H1 (cell line): ENCODE measurements around the gene SYK. TPM values are rescaled to one million over a fixed set of nuclear protein-coding genes. Genes with fewer than 3 reads are reported as not detected.

Source experiments
- CTCF ChIA-PET: fragments of 300-600 bp; sonication (Branson Sonifier 250); formaldehyde crosslinking; loops from one replicate; lab custom pipeline; 2021; ENCODE audit not compliant: partially characterized antibody; lab: Charles Lee
- POLR2A ChIA-PET: fragments of 300-600 bp; sonication (Branson Sonifier 250); formaldehyde crosslinking; loops from one replicate; lab custom pipeline; 2021; ENCODE audit warnings: inconsistent platforms; ENCODE audit not compliant: partially characterized antibody; lab: Charles Lee
- DNase-seq, 2 experiments: peaks; one replicate each; pipeline versions ENCODE4 v3.0.0 to v3.0.0-alpha.2; 2010 to 2022; ENCODE audit warnings: low spot score in 2 of 2, low read depth in 1 of 2, mixed read lengths in 1 of 2
- FAIRE-seq: peaks from 2 replicates; lab custom pipeline; 2011; peaks lifted over from hg19 to GRCh38; lab: Jason Lieb, UNC
- H2AFZ ChIP-seq: 2 replicates; pipeline ENCODE4 v1.8.1; 2012; ENCODE audit warnings: low read length, inconsistent platforms
- H2AK5ac ChIP-seq: 2 replicates; pipeline ENCODE4 v1.6.1; 2013; ENCODE audit warnings: low read depth, low read length
- H2BK120ac ChIP-seq: replicated peaks from 2 replicates; pipeline ENCODE3; 2013; ENCODE audit warnings: low read depth, low read length, inconsistent platforms
- H2BK12ac ChIP-seq: 2 replicates; pipeline ENCODE4 v1.6.1; 2013; ENCODE audit warnings: low read depth, low read length
- H2BK15ac ChIP-seq: 2 replicates; pipeline ENCODE4 v1.6.1; 2013; ENCODE audit warnings: low read length
- H2BK20ac ChIP-seq: 2 replicates; pipeline ENCODE4 v1.6.1; 2013; ENCODE audit warnings: low read length
- H2BK5ac ChIP-seq: 2 replicates; pipeline ENCODE4 v1.6.1; 2013; ENCODE audit warnings: low read depth, low read length
- H3K14ac ChIP-seq: 2 replicates; pipeline ENCODE4 v1.6.1; 2013; ENCODE audit warnings: inconsistent platforms; ENCODE audit not compliant: insufficient read length
- H3K18ac ChIP-seq: 2 replicates; pipeline ENCODE4 v1.6.1; 2013; ENCODE audit warnings: low read length; ENCODE audit errors: extremely low read depth
- H3K23ac ChIP-seq: 2 replicates; pipeline ENCODE4 v1.6.1; 2013; ENCODE audit warnings: inconsistent platforms; ENCODE audit not compliant: insufficient read length
- H3K23me2 ChIP-seq: 2 replicates; pipeline ENCODE4 v1.6.1; 2013; ENCODE audit warnings: low read depth, low read length
- H3K27ac ChIP-seq: 2 replicates; pipeline ENCODE4 v1.6.1; 2011; ENCODE audit warnings: low read depth, low read length, inconsistent platforms
- H3K27me3 ChIP-seq, 4 experiments: replicated peaks in 1 of 4; 1 replicate in 1 of 4; 2 replicates in 3 of 4; pipeline versions ENCODE4 v1.6.1 to v1.8.1; 2011 to 2013; ENCODE audit warnings: low read length in 3 of 4, mild to moderate bottlenecking in 3 of 4, inconsistent platforms in 2 of 4, mixed read lengths in 2 of 4, moderate library complexity in 1 of 4; ENCODE audit not compliant: control insufficient read depth in 3 of 4, insufficient read depth in 3 of 4; ENCODE audit errors: extremely low read depth in 1 of 4
- H3K36me3 ChIP-seq, 4 experiments: 2 replicates each; pipeline versions ENCODE4 v1.6.1 to v1.8.1; 2011 to 2013; ENCODE audit warnings: mild to moderate bottlenecking in 4 of 4, low read length in 3 of 4, moderate library complexity in 2 of 4, control low read depth in 1 of 4, inconsistent platforms in 1 of 4; ENCODE audit not compliant: insufficient read depth in 4 of 4, control insufficient read depth in 2 of 4
- H3K4ac ChIP-seq: replicated peaks from 2 replicates; pipeline ENCODE3; 2013; ENCODE audit warnings: low read length, low read depth, mixed read lengths, inconsistent platforms; ENCODE audit not compliant: insufficient read length
- H3K4me1 ChIP-seq, 4 experiments: replicated peaks in 1 of 4; 1 replicate in 1 of 4; 2 replicates in 3 of 4; pipeline versions ENCODE4 v1.6.1 to v1.8.1; 2011 to 2013; ENCODE audit warnings: low read length in 3 of 4, inconsistent platforms in 2 of 4, mixed read lengths in 1 of 4; ENCODE audit not compliant: insufficient read depth in 4 of 4, control insufficient read depth in 3 of 4
- H3K4me2 ChIP-seq, 2 experiments: 2 replicates each; pipeline versions ENCODE4 v1.6.1 to v1.8.1; 2011 to 2013; ENCODE audit warnings: low read depth in 2 of 2, low read length in 2 of 2, control low read depth in 1 of 2, inconsistent platforms in 1 of 2, mild to moderate bottlenecking in 1 of 2; ENCODE audit not compliant: insufficient read depth in 1 of 2
- H3K4me3 ChIP-seq, 4 experiments: fragments of 200-600, 300-600 bp in 1 of 4; sonication (generic), shearing (Covaris generic), sonication (Bioruptor Twin) in 1 of 4; 2 replicates each; pipeline versions ENCODE4 v1.5.1 to v1.8.1; 2011 to 2016; ENCODE audit warnings: low read length in 4 of 4, low read depth in 3 of 4, control low read depth in 2 of 4, inconsistent platforms in 2 of 4, mild to moderate bottlenecking in 2 of 4, mixed read lengths in 1 of 4, moderate library complexity in 1 of 4; ENCODE audit not compliant: insufficient read depth in 2 of 4; ENCODE audit errors: extremely low read depth in 1 of 4
- H3K56ac ChIP-seq: replicated peaks from 2 replicates; pipeline ENCODE3; 2013; ENCODE audit warnings: low read depth, mild to moderate bottlenecking, mixed read lengths, low read length, inconsistent platforms; ENCODE audit not compliant: insufficient read length
- H3K79me1 ChIP-seq: 2 replicates; pipeline ENCODE4 v1.6.1; 2013; ENCODE audit warnings: low read depth, low read length, control low read depth
- H3K79me2 ChIP-seq, 2 experiments: 2 replicates each; pipeline versions ENCODE4 v1.6.1 to v1.8.1; 2012 to 2013; ENCODE audit warnings: low read length in 2 of 2, mild to moderate bottlenecking in 2 of 2, inconsistent platforms in 1 of 2; ENCODE audit not compliant: insufficient read depth in 2 of 2, control insufficient read depth in 1 of 2
- H3K9ac ChIP-seq, 4 experiments: replicated peaks in 1 of 4; 1 replicate in 1 of 4; 2 replicates in 3 of 4; pipeline versions ENCODE4 v1.6.1 to v1.8.1; 2011 to 2013; ENCODE audit warnings: low read depth in 3 of 4, low read length in 3 of 4, control low read depth in 2 of 4, mild to moderate bottlenecking in 2 of 4, moderate library complexity in 2 of 4, inconsistent platforms in 1 of 4; ENCODE audit errors: extremely low read depth in 1 of 4
- H3K9me3 ChIP-seq, 2 experiments: 2 replicates each; pipeline versions ENCODE4 v1.6.1 to v1.8.1; 2012 to 2013; ENCODE audit warnings: mild to moderate bottlenecking in 2 of 2, moderate library complexity in 2 of 2, control low read depth in 1 of 2, inconsistent platforms in 1 of 2, low read depth in 1 of 2, low read length in 1 of 2, mixed read lengths in 1 of 2; ENCODE audit not compliant: insufficient read depth in 2 of 2
- H4K20me1 ChIP-seq, 2 experiments: replicated peaks in 1 of 2; 2 replicates each; pipeline versions ENCODE3 to v1.8.1; 2011 to 2013; ENCODE audit warnings: inconsistent platforms in 2 of 2, low read length in 2 of 2, mild to moderate bottlenecking in 1 of 2; ENCODE audit not compliant: insufficient read depth in 2 of 2, control insufficient read depth in 1 of 2
- H4K5ac ChIP-seq: 2 replicates; pipeline ENCODE4 v1.6.1; 2013; ENCODE audit warnings: low read length, low read depth, mixed read lengths, inconsistent platforms; ENCODE audit not compliant: insufficient read length
- H4K8ac ChIP-seq: 2 replicates; pipeline ENCODE4 v1.8.0; 2013; ENCODE audit warnings: mild to moderate bottlenecking, moderate library complexity, low read length, inconsistent platforms; ENCODE audit not compliant: insufficient read depth; ENCODE audit errors: extremely low read depth
- H4K91ac ChIP-seq: replicated peaks from 2 replicates; pipeline ENCODE3; 2013; ENCODE audit warnings: low read length, mixed read lengths, inconsistent platforms; ENCODE audit not compliant: insufficient read length
- EZH2 ChIP-seq: fragments of 200-600 bp; sonication (generic); IDR thresholded peaks from 2 replicates; pipeline ENCODE4 v1.7.1; 2012; ENCODE audit warnings: low read depth, mild to moderate bottlenecking, moderate library complexity, low read length, inconsistent platforms; ENCODE audit not compliant: severe bottlenecking
- FOSL1 ChIP-seq: IDR thresholded peaks from 2 replicates; pipeline ENCODE4 v1.6.1; 2011; ENCODE audit warnings: mild to moderate bottlenecking, low read depth, low read length, moderate library complexity; ENCODE audit not compliant: insufficient read depth
- JUND ChIP-seq: IDR thresholded peaks from 2 replicates; pipeline ENCODE4 v1.6.1; 2011; ENCODE audit warnings: mild to moderate bottlenecking, improper control_type of control experiment, low read length
- KDM5A ChIP-seq: fragments of 200-600 bp; IDR thresholded peaks from 2 replicates; pipeline ENCODE4 v1.7.1; 2012; ENCODE audit warnings: mild to moderate bottlenecking, low read length, inconsistent platforms, mixed read lengths
- POLR2A ChIP-seq, 2 experiments: IDR thresholded peaks; 1 replicate in 1 of 2; 2 replicates in 1 of 2; pipeline ENCODE4 v1.6.1; 2011; ENCODE audit warnings: low read depth in 2 of 2, low read length in 2 of 2, mild to moderate bottlenecking in 2 of 2; ENCODE audit errors: control extremely low read depth in 1 of 2
- SAP30 ChIP-seq: fragments of 300-600 bp; sonication (generic); IDR thresholded peaks from 2 replicates; pipeline ENCODE4 v1.7.1; 2012; ENCODE audit warnings: low read length, moderate library complexity, mild to moderate bottlenecking, inconsistent platforms; ENCODE audit not compliant: insufficient read depth, insufficient replicate concordance
- SUZ12 ChIP-seq: fragments of 200-600 bp; sonication (generic); IDR thresholded peaks from 2 replicates; pipeline ENCODE4 v1.6.1; 2012; ENCODE audit warnings: mild to moderate bottlenecking, inconsistent platforms, low read length, moderate library complexity, mixed read lengths
- ZNF274 ChIP-seq: IDR thresholded peaks from 2 replicates; pipeline ENCODE4 v1.7.0; 2012; ENCODE audit warnings: low read length, borderline replicate concordance; ENCODE audit errors: extremely low read depth
- WGBS, 2 experiments: shearing (Covaris generic) in 1 of 2; methylation state at CpG; one replicate each; pipeline versions ENCODE4 v1.1.6 to v1.1.7; 2013 to 2015; ENCODE audit warnings: low lambda C conversion rate in 2 of 2, mixed read lengths in 2 of 2, inconsistent platforms in 1 of 2, low coverage in 1 of 2, missing lambda C conversion rate in 1 of 2; ENCODE audit not compliant: insufficient replicate concordance in 2 of 2, insufficient coverage in 1 of 2, insufficient read length in 1 of 2; ENCODE audit errors: extremely low coverage in 1 of 2, missing lambda C conversion rate in 1 of 2; 5-methylcytosine and 5-hydroxymethylcytosine counted together
- polyA plus RNA-seq, 7 experiments: library from polyadenylated mRNA; depleted of rRNA in 3 of 7; stranded (reverse) in 5 of 7; unstranded in 2 of 7; fragments of >200 nt in 5 of 7; fragments of 200-250 nt in 2 of 7; gene quantifications; 1 replicate in 5 of 7; 2 replicates in 1 of 7; 4 replicates in 1 of 7; pipeline versions ENCODE4 v1.2.1 to v1.2.3, GENCODE V29; 2011 to 2013; ENCODE audit warnings: missing spikeins in 2 of 7, mixed read lengths in 2 of 7
- total RNA-seq: library from RNA; stranded (reverse); fragmentation: NEBNext Ultra II Directional; extraction: Animal tissue kit (Norgen Biotek cat#: 25700); gene quantifications from 2 replicates; pipeline ENCODE4 v1.2.1, GENCODE V29; 2021
- TF ChIP-seq, protein P1 (sequence below): IDR thresholded peaks from 2 replicates; pipeline ENCODE4 v1.6.1; 2011; ENCODE audit warnings: low read length, improper control_type of control experiment

Gene SYK
- total and polyA plus RNA-seq, 2 of the 8 experiments (the other 6 are each of a cell fraction or from before 2014, with no cell fraction given), result 1.5 to 4.4 TPM

DNA sequence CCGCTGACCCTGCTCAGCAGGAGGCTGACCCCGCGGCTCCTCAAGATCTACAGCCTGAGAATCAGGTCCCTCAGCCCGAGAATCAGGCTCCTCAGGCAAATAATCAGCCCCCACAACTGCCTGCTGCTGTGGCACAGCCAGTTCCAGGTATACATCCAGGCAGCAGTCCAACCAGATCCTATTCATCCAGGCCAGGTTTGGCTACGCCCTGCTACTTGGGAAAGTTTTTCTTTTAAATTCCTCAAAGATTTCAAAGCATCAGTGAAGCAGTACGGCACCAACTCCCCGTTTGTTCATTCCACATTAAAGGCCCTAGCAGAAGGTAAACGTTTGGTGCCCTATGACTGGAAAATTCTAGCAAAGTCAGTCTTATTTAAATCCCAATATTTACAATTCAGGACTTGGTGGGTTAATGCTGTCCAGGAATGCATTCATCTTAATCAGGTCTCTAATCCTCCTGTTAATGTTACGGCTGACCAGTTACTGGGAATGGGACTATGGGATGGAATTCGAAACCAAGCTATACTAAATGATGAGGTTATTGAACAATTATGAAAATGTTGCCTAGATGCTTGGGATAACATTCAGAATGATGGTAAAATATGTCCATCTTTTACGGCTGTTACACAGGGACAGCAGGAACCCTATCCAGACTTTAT, 102.3 kb downstream of the SYK start:
- DNase-seq (no peak), FAIRE-seq (no peak)
- H4K20me1 ChIP-seq, result peaks cover 0 to 3% of the 10 kb centered on the region in 2 experiments
- no peak overlapping the region for H2BK5ac ChIP-seq
- H3K9ac ChIP-seq, result no peak overlapping the region
- H3K4me1 ChIP-seq, result peaks cover 0 to 3% (median 1%) of the 10 kb centered on the region in 4 experiments; a peak in 4 of 7 replicates
- H3K18ac ChIP-seq, result no peak overlapping the region; the same call in 1 of the 2 replicates
- no peaks in the 10 kb centered on the region for H3K27me3 ChIP-seq
- TF ChIP-seq FOSL1 (no peak), SAP30 (no peak), KDM5A (no peak), POLR2A (IDR thresholded peaks at IDR 0.05; ENCODE audit: control extremely low read depth in 1 of 2, low read depth in 2 of 2, low read length in 2 of 2) (no peak), SUZ12 (no peak), JUND (no peak), ZNF274 (no peak), EZH2 (no peak)
- TF ChIP-seq, protein P1, sequence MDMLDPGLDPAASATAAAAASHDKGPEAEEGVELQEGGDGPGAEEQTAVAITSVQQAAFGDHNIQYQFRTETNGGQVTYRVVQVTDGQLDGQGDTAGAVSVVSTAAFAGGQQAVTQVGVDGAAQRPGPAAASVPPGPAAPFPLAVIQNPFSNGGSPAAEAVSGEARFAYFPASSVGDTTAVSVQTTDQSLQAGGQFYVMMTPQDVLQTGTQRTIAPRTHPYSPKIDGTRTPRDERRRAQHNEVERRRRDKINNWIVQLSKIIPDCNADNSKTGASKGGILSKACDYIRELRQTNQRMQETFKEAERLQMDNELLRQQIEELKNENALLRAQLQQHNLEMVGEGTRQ, result no peak
- no peak overlapping the region for H3K4me3 ChIP-seq
- no peak overlapping the region for H4K8ac ChIP-seq
- ChIA-PET CTCF (no interaction called here), POLR2A (no interaction called here)
- H2AFZ ChIP-seq, result no peak overlapping the region
- no peak overlapping the region for H3K23ac ChIP-seq
- H3K14ac ChIP-seq, result no peak overlapping the region
- no peak overlapping the region for H2BK20ac ChIP-seq
- H2BK12ac ChIP-seq, result no peak overlapping the region
- no peak overlapping the region for H3K4ac ChIP-seq
- H4K5ac ChIP-seq, result no peak overlapping the region
- H3K36me3 ChIP-seq, result no peaks in the 10 kb centered on the region; a peak in 1 of 8 replicates
- H3K56ac ChIP-seq, result no peak overlapping the region
- no peak overlapping the region for H2BK120ac ChIP-seq
- no peak overlapping the region for H3K4me2 ChIP-seq
- H3K23me2 ChIP-seq, result no peaks in the 10 kb centered on the region; the same call in 1 of the 2 replicates
- 82% methylated on average over 11 of the region's 11 CpGs; no CpG with 5 or more reads in 1 of the 2 experiments for WGBS, 2 experiments
- no peak overlapping the region for H3K27ac ChIP-seq
- H2BK15ac ChIP-seq, result no peak overlapping the region
- no peak overlapping the region for H2AK5ac ChIP-seq
- peaks cover 0 to 3% of the 10 kb centered on the region in 2 experiments; a peak in 1 of 4 replicates for H3K9me3 ChIP-seq
- H3K79me2 ChIP-seq, result no peaks in the 10 kb centered on the region
- no peak overlapping the region for H4K91ac ChIP-seq
- no peaks in the 10 kb centered on the region for H3K79me1 ChIP-seq
